HepG2 (cell line): ENCODE results near the gene EARS2. TPM values are rescaled to one million over a fixed set of nuclear protein-coding genes. Genes with fewer than 3 reads are reported as not detected.

Experiments used
- ATAC-seq: fragments of 200-7000 bp; cut with Tn5 transposase; 3 replicates; pipeline ENCODE4 v1.9.1; 2020; ENCODE audit warnings: mild to moderate bottlenecking, moderate library complexity
- Bru-seq: library from RNA; stranded (reverse); fragments of 400-500 nt; gene quantifications from one replicate; lab custom pipeline; 2021; lab: Mats Ljungman, UMichigan
- BruChase-seq, 2 experiments: library from RNA; stranded (reverse); fragments of 400-500 nt; gene quantifications; one replicate each; lab custom pipeline; 2021; lab: Mats Ljungman, UMichigan
- BruUV-seq: library from RNA; stranded (reverse); fragments of 400-500 nt; replicated peaks from 2 replicates; lab custom pipeline; 2021; lab: Mats Ljungman, UMichigan
- CTCF ChIA-PET: fragments of 300-600 bp; formaldehyde crosslinking; extraction: SDS; loops from one replicate; lab custom pipeline; 2021; ENCODE audit warnings: low total read pairs, inconsistent platforms, low intra/inter-chr PET ratio; lab: Yijun Ruan, JAX
- POLR2A ChIA-PET: fragments of 350-600 bp; sonication (Branson Sonifier 250); formaldehyde crosslinking; loops from one replicate; lab custom pipeline; 2020; ENCODE audit warnings: antibody characterized with exemption, inconsistent platforms; lab: Yijun Ruan, JAX
- DNase-seq: peaks from one replicate; pipeline ENCODE4 v3.0.0-alpha.2; 2015; ENCODE audit warnings: low spot score
- FAIRE-seq: peaks from 3 replicates; lab custom pipeline; 2011; peaks lifted over from hg19 to GRCh38; lab: Jason Lieb, UNC
- H2AFZ ChIP-seq: one replicate; pipeline ENCODE4 v1.6.1; 2011; ENCODE audit warnings: low read length, inconsistent platforms
- H3K27ac ChIP-seq: fragments of 300-600 bp; 3 replicates; pipeline ENCODE4 v1.8.0; 2011; ENCODE audit warnings: mixed run types, mild to moderate bottlenecking, mixed read lengths, low read length, inconsistent platforms; ENCODE audit not compliant: insufficient read depth; ENCODE audit errors: extremely low read length
- H3K27me3 ChIP-seq, 2 experiments: fragments of 200-600 bp in 1 of 2; 2 replicates in 1 of 2; 3 replicates in 1 of 2; pipeline versions ENCODE4 v1.6.0 to v1.8.0; 2011; ENCODE audit warnings: low read length in 2 of 2, mild to moderate bottlenecking in 2 of 2, moderate library complexity in 2 of 2, inconsistent platforms in 1 of 2; ENCODE audit not compliant: insufficient read depth in 2 of 2, control insufficient read depth in 1 of 2
- H3K36me3 ChIP-seq, 2 experiments: fragments of 200-600 bp in 1 of 2; replicated peaks in 1 of 2; 2 replicates in 1 of 2; 3 replicates in 1 of 2; pipeline versions ENCODE4 v1.5.1 to v1.8.0; 2011; ENCODE audit warnings: low read length in 2 of 2, inconsistent platforms in 1 of 2; ENCODE audit not compliant: insufficient read depth in 2 of 2, control insufficient read depth in 1 of 2
- H3K4me1 ChIP-seq: 2 replicates; pipeline ENCODE4 v1.5.1; 2012; ENCODE audit warnings: low read length, inconsistent platforms; ENCODE audit not compliant: insufficient read depth
- H3K4me2 ChIP-seq: 2 replicates; pipeline ENCODE4 v1.6.0; 2011; ENCODE audit warnings: low read depth, low read length, inconsistent platforms
- H3K4me3 ChIP-seq, 3 experiments: fragments of 200-600 bp in 1 of 3; sonication (generic), shearing (Covaris generic) in 1 of 3; replicated peaks in 1 of 3; 2 replicates each; pipeline ENCODE4 v1.5.1; 2011 to 2016; ENCODE audit warnings: low read length in 3 of 3, inconsistent platforms in 2 of 3, low read depth in 2 of 3, mild to moderate bottlenecking in 2 of 3, control low read depth in 1 of 3, mixed read lengths in 1 of 3; ENCODE audit not compliant: insufficient read depth in 1 of 3
- H3K79me2 ChIP-seq: one replicate; pipeline ENCODE4 v1.6.1; 2011; ENCODE audit warnings: low read length, inconsistent platforms; ENCODE audit not compliant: insufficient read depth
- H3K9ac ChIP-seq: 2 replicates; pipeline ENCODE4 v1.6.0; 2011; ENCODE audit warnings: mild to moderate bottlenecking, low read depth, low read length, inconsistent platforms; ENCODE audit not compliant: insufficient read depth
- H3K9me3 ChIP-seq: 2 replicates; pipeline ENCODE4 v1.5.1; 2012; ENCODE audit warnings: mild to moderate bottlenecking, low read length
- H4K20me1 ChIP-seq: 2 replicates; pipeline ENCODE4 v1.6.0; 2011; ENCODE audit warnings: inconsistent platforms, mild to moderate bottlenecking, low read length, moderate library complexity; ENCODE audit not compliant: insufficient read depth
- HNF4G ChIP-seq, 2 experiments: sonication (generic) in 1 of 2; formaldehyde crosslinking in 1 of 2; IDR thresholded peaks; 2 replicates each; pipeline versions ENCODE4 v1.4.0 to v1.6.1; 2011 to 2020; ENCODE audit warnings: borderline replicate concordance in 2 of 2, low read depth in 2 of 2, mild to moderate bottlenecking in 2 of 2, low read length in 1 of 2, missing genetic modification reagents in 1 of 2, moderate library complexity in 1 of 2
- NCOA1 ChIP-seq: sonication (generic); formaldehyde crosslinking; IDR thresholded peaks from 2 replicates; pipeline ENCODE4 v1.9.0; 2021; ENCODE audit warnings: missing genetic modification reagents
- NONO ChIP-seq, 2 experiments: fragments of 450-650 bp in 1 of 2; sonication (generic) in 1 of 2; formaldehyde crosslinking in 1 of 2; IDR thresholded peaks in 1 of 2; conservative IDR thresholded peaks in 1 of 2; 2 replicates each; pipeline versions ENCODE4 v1.6.1 to v1.8.0; 2017 to 2022; ENCODE audit warnings: mild to moderate bottlenecking in 1 of 2, missing genetic modification reagents in 1 of 2, moderate library complexity in 1 of 2
- THRA ChIP-seq: sonication (generic); formaldehyde crosslinking; IDR thresholded peaks from 2 replicates; pipeline ENCODE4 v1.4.0; 2020; ENCODE audit warnings: missing genetic modification reagents, borderline replicate concordance
- ZNF672 ChIP-seq: sonication (generic); formaldehyde crosslinking; IDR thresholded peaks from 2 replicates; pipeline ENCODE4 v1.8.1; 2022; ENCODE audit warnings: missing genetic modification reagents
- ZNF704 ChIP-seq: sonication (generic); formaldehyde crosslinking; IDR thresholded peaks from 2 replicates; pipeline ENCODE4 v1.8.1; 2023; ENCODE audit warnings: mild to moderate bottlenecking, inconsistent platforms, moderate library complexity, missing genetic modification reagents, borderline replicate concordance
- ZNF768 ChIP-seq: sonication (generic); formaldehyde crosslinking; IDR thresholded peaks from 2 replicates; pipeline ENCODE4 v1.4.0; 2020; ENCODE audit warnings: missing genetic modification reagents
- WGBS: methylation state at CpG from one replicate; pipeline ENCODE4 v1.1.6; 2017; ENCODE audit warnings: low lambda C conversion rate; 5-methylcytosine and 5-hydroxymethylcytosine counted together
- in situ Hi-C: cut with HindIII; loops from 2 replicates; pipeline ENCODE4 v1.10.0; 2017; ENCODE audit warnings: low pct_unique_long_range_greater_than_20kb; ENCODE audit not compliant: extremely low pct_ligation_motif_present
- intact Hi-C: fragments of 100-400 bp; cut with micrococcal nuclease; formaldehyde crosslinking; loops from one replicate; pipeline ENCODE4 v1.10.0; 2022; ENCODE audit not compliant: unreplicated experiment
- long read RNA-seq, 2 experiments: library from RNA in 1 of 2; library from polyadenylated mRNA in 1 of 2; stranded (forward) in 1 of 2; unstranded in 1 of 2; transcript quantifications; one replicate each; pipeline ENCODE4 v2.0.0, GENCODE V29; 2019 to 2022
- polyA minus RNA-seq, 3 experiments: library from RNA; depleted of rRNA, polyadenylated mRNA; stranded (reverse); fragments of >200 nt; gene quantifications; 2 replicates each; pipeline ENCODE4 v1.2.3, GENCODE V29; 2011; ENCODE audit warnings: low replicate concordance in 1 of 3
- polyA plus RNA-seq, 8 experiments: library from polyadenylated mRNA; depleted of rRNA in 3 of 8; stranded (reverse) in 7 of 8; unstranded in 1 of 8; fragments of >200 nt; fragmentation: Illumina TruSeq in 4 of 8; extraction: Trizol in 4 of 8; gene quantifications; 2 replicates each; pipeline versions ENCODE4 v1.2.1 to v1.2.3, GENCODE V29; 2011 to 2016; ENCODE audit warnings: low read depth in 4 of 8, missing spikeins in 1 of 8, mixed read lengths in 1 of 8; ENCODE audit not compliant: insufficient read depth in 1 of 8
- total RNA-seq, 5 experiments: library from RNA; depleted of rRNA; stranded (reverse); fragments of >200 nt; fragmentation: Illumina TruSeq; extraction: Trizol; gene quantifications; 2 replicates each; pipeline ENCODE4 v1.2.3, GENCODE V29; 2016; ENCODE audit warnings: low read depth in 1 of 5

The EARS2 gene
- 80.4 and 84.2 TPM in 2 replicates for total RNA-seq (2016; rRNA removed; fragmentation: Illumina TruSeq; extraction: Trizol)
- 18.1 and 20.7 TPM in 2 replicates for total RNA-seq (2016; cell fraction: cytosol; rRNA removed; fragmentation: Illumina TruSeq; extraction: Trizol; ENCODE audit: low read depth)
- total RNA-seq (2016; cell fraction: insoluble cytoplasmic fraction; rRNA removed; fragmentation: Illumina TruSeq; extraction: Trizol), result 79.1 and 84.4 TPM in 2 replicates
- total RNA-seq (2016; cell fraction: membrane; rRNA removed; fragmentation: Illumina TruSeq; extraction: Trizol), result 44.8 and 49.7 TPM in 2 replicates
- total RNA-seq (2016; cell fraction: nucleus; rRNA removed; fragmentation: Illumina TruSeq; extraction: Trizol), result 64.8 and 79.0 TPM in 2 replicates
- 49.4 and 54.7 TPM in 2 replicates for polyA plus RNA-seq (2011; rRNA removed)
- polyA plus RNA-seq (2011; cell fraction: cytosol; rRNA removed), result 41.5 and 46.7 TPM in 2 replicates
- polyA plus RNA-seq (2011; cell fraction: nucleus; rRNA removed), result 131 and 162 TPM in 2 replicates
- polyA plus RNA-seq (2012), result 27.0 and 35.2 TPM in 2 replicates
- polyA plus RNA-seq (2016; cell fraction: cytosol; fragmentation: Illumina TruSeq; extraction: Trizol; ENCODE audit: low read depth), result 8.2 and 10.2 TPM in 2 replicates
- 69.7 and 75.5 TPM in 2 replicates for polyA plus RNA-seq (2016; cell fraction: insoluble cytoplasmic fraction; fragmentation: Illumina TruSeq; extraction: Trizol; ENCODE audit: low read depth)
- polyA plus RNA-seq (2016; cell fraction: membrane; fragmentation: Illumina TruSeq; extraction: Trizol; ENCODE audit: low read depth), result 20.9 and 22.2 TPM in 2 replicates
- polyA plus RNA-seq (2016; cell fraction: nucleus; fragmentation: Illumina TruSeq; extraction: Trizol; ENCODE audit: insufficient read depth, low read depth), result 59.4 and 64.9 TPM in 2 replicates
- 142 and 329 TPM in 2 replicates for polyA minus RNA-seq (2011; rRNA and poly(A)+ RNA removed; ENCODE audit: low replicate concordance)
- polyA minus RNA-seq (2011; cell fraction: cytosol; rRNA and poly(A)+ RNA removed), result 36.3 and 43.7 TPM in 2 replicates
- polyA minus RNA-seq (2011; cell fraction: nucleus; rRNA and poly(A)+ RNA removed), result 112 and 117 TPM in 2 replicates
- Bru-seq, nascent RNA, result percentile 77 among the genes with signal in this experiment
- percentile 80 among the genes with signal in this experiment for BruChase-seq, experiment 1, labeled RNA remaining after a 6-hour chase
- BruChase-seq, experiment 2, labeled RNA remaining after a 2-hour chase, result percentile 79 among the genes with signal in this experiment
- long read RNA-seq, experiment 1, transcript EARS2-201 (9 exons, 3,961 nt), result major isoform, 15 of 23 reads
- long read RNA-seq, experiment 1, partial matches to known transcripts, result 3 of 23 reads
- long read RNA-seq, experiment 1, other reads (novel, unspliced or antisense), result 2 of 23 reads
- long read RNA-seq, experiment 2, transcript EARS2-201 (9 exons, 3,961 nt), result major isoform, 29 of 69 reads
- long read RNA-seq, experiment 2, transcript EARS2-212 (1 exons, 599 nt), result minor isoform, 9 of 69 reads
- long read RNA-seq, experiment 2, partial matches to known transcripts, result 9 of 69 reads
- long read RNA-seq, experiment 2, other reads (novel, unspliced or antisense), result 20 of 69 reads

DNA sequence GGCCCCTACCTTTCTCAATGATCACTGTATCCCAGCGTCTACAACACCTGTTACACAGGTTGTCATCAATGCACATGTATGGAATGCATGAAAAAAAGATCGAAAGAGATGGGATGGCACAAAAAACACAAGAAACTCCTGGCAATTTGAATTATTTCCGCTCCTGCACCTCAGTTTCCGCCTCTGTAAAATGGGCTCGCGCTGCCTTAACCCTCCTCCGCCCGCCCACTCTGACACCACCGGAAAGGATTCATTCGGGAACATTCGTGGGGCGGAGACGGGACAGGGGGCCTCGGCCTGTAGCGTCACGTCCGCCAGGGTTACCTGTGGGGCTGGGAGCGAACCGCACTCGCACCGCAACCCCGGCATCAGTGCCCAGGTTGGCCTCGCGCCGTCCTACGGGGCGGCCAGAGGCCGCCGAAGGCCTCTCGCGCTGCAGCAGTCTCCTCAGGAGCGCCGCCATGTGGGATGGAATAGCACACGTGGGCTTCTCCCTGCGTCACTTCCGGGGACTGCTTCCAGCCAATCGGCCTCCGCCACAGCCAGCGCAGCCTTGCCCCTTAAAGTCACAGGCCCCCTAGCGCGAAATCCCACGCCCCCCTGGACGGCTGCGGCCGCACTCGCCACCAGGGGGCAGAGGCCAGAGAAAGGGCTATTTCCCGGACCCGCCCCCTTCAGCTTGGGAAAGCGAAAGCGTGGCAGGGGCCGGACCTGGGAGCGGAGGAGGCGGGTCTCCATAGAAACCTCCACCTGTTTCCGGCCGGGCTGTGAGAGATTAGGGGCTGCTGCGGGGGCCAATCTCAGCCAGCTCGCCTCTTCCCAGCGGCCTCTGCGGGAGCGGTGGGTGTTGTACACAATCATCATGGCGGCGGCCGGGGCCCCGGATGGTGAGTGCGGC, at the start of gene EARS2, which contains the start of gene UBFD1:
TSS of gene EARS2 (minus strand) at position 470 of the 898 bp plus-strand sequence. CDS start at position 463, 7 bp downstream.
TSS of gene UBFD1 (plus strand) at position 847 of the 898 bp plus-strand sequence. CDS start at position 863, 16 bp downstream.
- H3K9me3 ChIP-seq, result no peaks in the 10 kb centered on the region
- peaks cover 16 to 42% of the 10 kb centered on the region in 2 experiments for H3K36me3 ChIP-seq
- peaks cover 0 to 3% of the 10 kb centered on the region in 2 experiments; a peak in 1 of 5 replicates for H3K27me3 ChIP-seq
- H4K20me1 ChIP-seq, result peaks cover 14% of the 10 kb centered on the region; the same call in 1 of the 2 replicates
- H3K4me2 ChIP-seq, result peak within 1 kb of the TSS; percentile 95
- under 1% methylated on average over 48 of the region's 65 CpGs for WGBS
- H3K27ac ChIP-seq, result peak within 1 kb of the TSS; percentile 86
- peak; percentile 96 for ATAC-seq
- peak; percentile 75 for FAIRE-seq
- H3K9ac ChIP-seq, result peak within 1 kb of the TSS; percentile 96
- intact Hi-C loops (loop anchor here (1.0 to 2.0 kb wide), 5 partner anchors 16 to 104 kb away; partner anchors contain the start of genes COG7, DCTN5, GGA2 and NDUFAB1), in situ Hi-C loops (no loop called here)
- TSS peak; percentile 75 for BruUV-seq
- peak within 1 kb of the TSS; percentile 7 for H2AFZ ChIP-seq
- ChIA-PET POLR2A (interaction anchor here (0.6 to 4.1 kb wide), 21 partner anchors 8 to 173 kb away, joined by 3 to 96 read pairs (median 7); partner anchors contain the start of genes COG7, DCTN5, GGA2 and NDUFAB1), CTCF (interaction anchor here (1.4 to 2.3 kb wide), 3 partner anchors 17 to 53 kb away, joined by 5 to 12 read pairs (median 8); partner anchors contain the start of gene NDUFAB1)
- H3K79me2 ChIP-seq, result peaks cover 53% of the 10 kb centered on the region
- DNase-seq, result peak; percentile 100
- peaks cover 48% of the 10 kb centered on the region for H3K4me1 ChIP-seq
- peak within 1 kb of the TSS; percentile 96 to 98 (median 97) for H3K4me3 ChIP-seq
- no peak; the same call in 1 of the 2 replicates for TF ChIP-seq ZNF672 (CRISPR knock-in tag)
- no peak for TF ChIP-seq NONO (IDR thresholded peaks at IDR 0.05)
- peak; percentile 100 for TF ChIP-seq NONO (CRISPR knock-in tag; conservative IDR thresholded peaks at IDR 0.05)
- peak; percentile 98 for TF ChIP-seq ZNF704 (CRISPR knock-in tag)
- peak; percentile 87 for TF ChIP-seq THRA (CRISPR knock-in tag)
- peak; percentile 38; the same call in 1 of the 2 replicates for TF ChIP-seq HNF4G (IDR thresholded peaks at IDR 0.05; ENCODE audit: borderline replicate concordance, low read depth, low read length)
- TF ChIP-seq HNF4G (CRISPR knock-in tag; IDR thresholded peaks at IDR 0.05; ENCODE audit: borderline replicate concordance, low read depth), result peak; percentile 24; the same call in 1 of the 2 replicates
- peak; percentile 82; the same call in 1 of the 2 replicates for TF ChIP-seq NCOA1 (CRISPR knock-in tag)
- no peak; the same call in none of the 2 replicates for TF ChIP-seq ZNF768 (CRISPR knock-in tag)
